Middle frontal gyrus (tissue), 1 donor: Measurements from ENCODE around the gene PLK2.

Source experiments
- DNase-seq: peaks from one replicate; pipeline ENCODE4 v3.0.0-alpha.2; 2015; ENCODE audit warnings: low spot score; ENCODE audit errors: extremely low spot score

The PLK2 gene

GRCh38 chr5:58450811-58451629 is 8.9 kb downstream of the PLK2 start:
- no peak for DNase-seq

GRCh38 chr5:58450018-58450417 is 9.9 kb downstream of the PLK2 start:
- no peak for DNase-seq

DNA sequence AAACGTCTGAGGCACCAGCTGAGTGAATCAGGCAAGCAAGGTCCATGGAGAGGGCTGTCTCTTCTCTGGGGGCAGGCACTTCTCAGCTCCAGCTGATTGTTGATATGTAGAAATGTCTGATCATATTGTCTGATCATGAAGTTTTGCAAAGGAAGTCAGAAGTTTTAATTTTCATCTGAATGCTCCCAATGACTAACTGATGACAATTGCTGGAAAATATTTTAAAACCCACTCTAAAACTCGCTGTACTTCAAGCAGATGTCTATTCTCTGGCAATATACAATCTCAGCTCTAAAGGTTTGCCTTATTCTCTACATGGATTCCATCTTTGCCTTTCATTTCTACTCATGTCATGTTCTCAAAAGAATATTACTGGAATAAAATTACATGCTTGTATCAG is 12.7 kb downstream of the PLK2 start:
- DNase-seq = no peak

GRCh38 chr5:58446024-58446423 is 13.9 kb downstream of the PLK2 start:
- DNase-seq = no peak

GRCh38 chr5:58444805-58445204 is 15.1 kb downstream of the PLK2 start:
- no peak for DNase-seq

DNA sequence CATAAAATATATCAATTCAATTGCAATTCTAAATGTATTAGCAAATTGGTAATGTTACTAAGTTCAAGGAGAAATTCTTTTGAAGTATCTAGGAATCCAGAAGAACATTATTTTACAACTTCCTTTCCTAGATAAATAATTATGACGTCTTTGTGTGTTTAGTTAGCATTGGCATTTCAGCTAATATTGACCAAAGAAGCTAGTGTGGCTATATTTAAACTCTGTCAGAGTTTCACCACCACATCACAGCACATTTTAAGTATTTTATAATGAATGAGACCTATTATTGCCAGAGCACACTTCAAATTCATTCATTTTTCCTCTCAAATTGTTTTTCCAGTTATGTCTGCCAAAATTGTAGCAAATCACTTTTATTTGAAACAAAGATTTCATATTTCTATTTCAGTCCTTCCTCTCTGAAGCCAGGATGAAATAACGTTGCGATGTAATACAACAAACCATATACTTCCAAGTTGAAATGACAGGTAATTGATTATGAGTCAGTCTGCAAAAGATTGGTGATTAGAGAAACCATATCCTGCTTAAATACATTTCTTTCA is 18.9 kb downstream of the PLK2 start:
- no peak for DNase-seq

DNA sequence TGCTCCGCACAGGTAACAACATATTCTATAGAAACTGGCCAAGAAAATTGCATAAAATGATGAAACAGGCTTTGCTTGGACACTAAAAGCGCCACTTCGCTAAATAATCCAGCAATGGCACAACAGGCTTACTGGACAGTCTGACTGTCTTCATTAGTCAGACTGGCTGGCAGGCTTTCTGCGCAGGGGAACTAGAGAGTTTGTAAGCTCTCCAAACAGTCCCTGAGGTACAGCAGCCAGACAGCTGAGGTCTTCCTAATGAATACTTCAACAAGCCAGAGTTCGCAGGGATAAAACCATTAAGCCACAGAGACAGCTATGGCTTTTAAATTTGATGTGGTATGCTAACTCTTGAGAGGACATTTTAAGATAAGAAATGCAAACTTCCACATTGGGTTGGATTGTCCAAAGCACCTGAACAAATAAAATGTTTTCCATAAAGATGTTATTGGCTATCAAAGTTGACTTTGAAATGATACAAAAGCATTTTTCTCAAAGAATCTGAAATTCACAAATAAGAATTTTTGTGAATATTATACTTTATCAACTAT is 20.7 kb downstream of the PLK2 start:
- DNase-seq = no peak

GRCh38 chr5:58437661-58438060 is 22.2 kb downstream of the PLK2 start:
- no peak for DNase-seq

DNA sequence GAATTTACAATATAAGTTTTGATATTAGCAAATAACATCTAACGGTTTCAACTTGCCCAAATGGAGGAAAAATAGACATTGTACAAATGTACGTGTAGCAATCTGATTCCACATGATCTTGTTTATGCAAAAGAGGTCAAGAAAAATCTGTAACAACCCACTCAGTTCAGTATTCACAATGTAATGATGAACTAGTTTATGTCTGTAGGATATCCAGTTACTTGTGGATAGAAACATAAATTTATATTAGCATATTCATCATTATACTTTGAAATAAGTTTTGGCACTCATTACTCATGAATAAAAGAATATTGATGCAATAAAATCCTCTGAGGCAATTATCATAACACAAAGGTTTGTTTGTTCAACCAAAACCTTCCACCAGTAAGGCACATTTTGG is 28.1 kb downstream of the PLK2 start:
- DNase-seq = no peak

GRCh38 chr5:58412932-58413331 is 47.0 kb downstream of the PLK2 start:
- no peak for DNase-seq

GRCh38 chr5:58412081-58412480 is 47.8 kb downstream of the PLK2 start:
- no peak for DNase-seq

GRCh38 chr5:58411372-58411771 is 48.5 kb downstream of the PLK2 start:
- no peak for DNase-seq

GRCh38 chr5:58410441-58410840 is 49.4 kb downstream of the PLK2 start:
- DNase-seq = no peak

DNA sequence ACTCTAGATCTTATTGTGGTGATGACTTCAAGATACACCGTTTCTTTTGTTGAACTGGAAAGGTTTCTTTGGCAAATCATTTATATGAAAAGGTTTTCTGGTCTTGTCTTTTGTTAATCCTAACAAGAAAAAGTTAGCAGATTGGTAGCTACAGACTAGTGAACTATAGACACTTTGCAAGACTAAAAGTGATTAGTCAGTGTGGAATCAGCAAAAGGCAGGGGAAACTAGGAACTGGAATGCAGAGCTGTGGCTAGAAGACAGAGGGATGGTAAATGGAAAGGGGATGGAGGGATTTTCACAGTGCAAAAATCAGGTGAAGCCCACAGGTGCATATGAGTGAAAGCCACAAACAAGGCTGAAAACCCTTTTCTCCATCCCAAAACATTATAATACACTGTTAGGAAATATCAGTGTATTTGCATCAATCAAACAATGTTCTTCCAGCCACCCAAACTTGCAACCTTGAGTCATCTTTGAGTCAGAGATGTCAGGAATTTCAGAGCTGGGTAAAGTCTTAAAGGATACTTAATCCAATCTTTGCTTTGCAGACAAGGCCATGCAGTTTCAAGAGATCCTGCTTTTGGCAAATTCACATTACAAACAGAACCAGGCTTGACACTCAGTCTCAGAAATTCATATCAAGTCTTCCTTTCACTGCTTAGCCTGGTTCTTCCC is 52.7 kb downstream of the PLK2 start:
- no peak for DNase-seq

- DNase-seq = no peak
Observed at GRCh38 chr5:58406394-58406793, 53.5 kb downstream of the PLK2 start.

GRCh38 chr5:58405175-58405574 is 54.7 kb downstream of the PLK2 start:
- no peak for DNase-seq

DNA sequence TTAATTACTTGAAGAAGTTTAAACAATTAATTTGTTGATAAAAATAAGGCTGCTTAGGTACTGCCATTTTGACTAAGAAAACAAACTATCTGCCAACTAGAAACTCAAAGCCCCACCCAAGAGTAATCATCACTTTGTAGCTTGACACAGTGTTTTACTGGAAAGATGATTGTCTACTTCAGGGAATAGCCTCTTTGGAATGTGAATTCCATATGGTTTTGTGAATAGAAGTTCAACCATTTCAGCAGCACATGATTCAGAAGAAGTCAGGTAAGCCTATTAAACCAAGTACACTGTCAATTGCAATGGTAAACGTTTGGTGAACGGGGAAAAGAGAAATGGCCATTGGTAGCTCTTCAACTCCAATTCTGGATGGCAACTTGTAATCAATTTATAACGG is 55.2 kb downstream of the PLK2 start:
- no peak for DNase-seq
